Osteocyte (in vitro differentiated cells): ENCODE measurements around the gene SART1. TPM values are rescaled to one million over a fixed set of nuclear protein-coding genes. Genes with fewer than 3 reads are reported as not detected.

Experiments used
- DNase-seq: peaks from one replicate; pipeline ENCODE4 v3.0.0; 2021; ENCODE audit warnings: mixed read lengths; ENCODE audit not compliant: unreplicated experiment; ENCODE audit errors: extremely low spot score
- H3K27ac Mint-ChIP-seq: one replicate; pipeline ENCODE4 v1.8.0; 2021; ENCODE audit warnings: mild to moderate bottlenecking, mixed read lengths; ENCODE audit not compliant: unreplicated experiment
- H3K27me3 Mint-ChIP-seq: one replicate; pipeline ENCODE4 v1.8.0; 2021; ENCODE audit warnings: mixed read lengths; ENCODE audit not compliant: unreplicated experiment
- H3K36me3 Mint-ChIP-seq: one replicate; pipeline ENCODE4 v1.8.0; 2021; ENCODE audit warnings: mixed read lengths; ENCODE audit not compliant: unreplicated experiment
- H3K4me1 Mint-ChIP-seq: one replicate; pipeline ENCODE4 v1.8.0; 2021; ENCODE audit warnings: mixed read lengths; ENCODE audit not compliant: unreplicated experiment
- H3K4me3 Mint-ChIP-seq: one replicate; pipeline ENCODE4 v1.8.0; 2021; ENCODE audit warnings: mild to moderate bottlenecking, moderate library complexity, mixed read lengths; ENCODE audit not compliant: unreplicated experiment
- H3K9me3 Mint-ChIP-seq: one replicate; pipeline ENCODE4 v1.8.0; 2021; ENCODE audit warnings: mixed read lengths; ENCODE audit not compliant: unreplicated experiment
- total RNA-seq: library from RNA; stranded (reverse); gene quantifications from 2 replicates; pipeline ENCODE4 v1.2.1, GENCODE V29; 2021
- TF ChIP-seq, protein P1 (sequence below): fragments of 200-600 bp; sonication (generic); IDR thresholded peaks from 2 replicates; pipeline ENCODE4 v1.5.0; 2021; ENCODE audit warnings: antibody characterized with exemption, mild to moderate bottlenecking, moderate library complexity

The SART1 gene
- total RNA-seq, 1 donor from 2014 or later: 55.9 TPM

DNA sequence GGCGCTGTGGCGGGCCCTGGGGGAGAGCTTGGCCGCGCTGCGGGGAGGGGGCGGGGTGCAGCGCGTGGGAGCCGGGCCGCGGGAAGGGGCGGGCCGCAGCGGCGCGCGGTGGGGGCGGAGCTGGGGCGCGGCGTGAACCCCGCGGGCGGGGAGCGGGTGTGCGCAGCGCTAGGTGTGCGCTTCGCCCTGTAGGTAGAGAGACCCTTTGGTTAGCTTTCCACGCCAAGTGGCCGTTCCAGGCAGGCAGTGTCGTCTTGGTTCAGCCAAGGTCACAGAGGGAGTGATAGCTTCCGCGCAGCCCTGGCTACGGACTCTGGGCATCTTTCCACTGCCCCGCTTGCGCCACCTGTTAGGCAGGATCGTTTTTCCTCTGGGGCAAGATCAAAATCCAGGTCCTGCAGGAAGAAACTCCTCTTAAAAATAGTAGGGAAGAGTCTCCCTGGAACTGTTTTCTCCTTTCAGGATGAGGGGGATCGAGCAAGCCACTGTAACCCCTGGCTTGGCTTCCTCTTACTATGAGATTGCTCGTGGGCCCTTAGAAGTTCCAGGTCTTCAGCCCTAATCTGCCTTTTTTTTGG, 41.2 kb downstream of the SART1 start:
- Mint-ChIP-seq H3K4me3 (peak overlapping the region; percentile 96), H3K27ac (peak overlapping the region; percentile 100), H3K4me1 (peaks cover 29% of the 10 kb centered on the region), H3K9me3 (no peaks in the 10 kb centered on the region), H3K36me3 (peaks cover 18% of the 10 kb centered on the region), H3K27me3 (no peaks in the 10 kb centered on the region)
- no peak for DNase-seq
- TF ChIP-seq, protein P1, sequence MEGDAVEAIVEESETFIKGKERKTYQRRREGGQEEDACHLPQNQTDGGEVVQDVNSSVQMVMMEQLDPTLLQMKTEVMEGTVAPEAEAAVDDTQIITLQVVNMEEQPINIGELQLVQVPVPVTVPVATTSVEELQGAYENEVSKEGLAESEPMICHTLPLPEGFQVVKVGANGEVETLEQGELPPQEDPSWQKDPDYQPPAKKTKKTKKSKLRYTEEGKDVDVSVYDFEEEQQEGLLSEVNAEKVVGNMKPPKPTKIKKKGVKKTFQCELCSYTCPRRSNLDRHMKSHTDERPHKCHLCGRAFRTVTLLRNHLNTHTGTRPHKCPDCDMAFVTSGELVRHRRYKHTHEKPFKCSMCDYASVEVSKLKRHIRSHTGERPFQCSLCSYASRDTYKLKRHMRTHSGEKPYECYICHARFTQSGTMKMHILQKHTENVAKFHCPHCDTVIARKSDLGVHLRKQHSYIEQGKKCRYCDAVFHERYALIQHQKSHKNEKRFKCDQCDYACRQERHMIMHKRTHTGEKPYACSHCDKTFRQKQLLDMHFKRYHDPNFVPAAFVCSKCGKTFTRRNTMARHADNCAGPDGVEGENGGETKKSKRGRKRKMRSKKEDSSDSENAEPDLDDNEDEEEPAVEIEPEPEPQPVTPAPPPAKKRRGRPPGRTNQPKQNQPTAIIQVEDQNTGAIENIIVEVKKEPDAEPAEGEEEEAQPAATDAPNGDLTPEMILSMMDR: no peak

DNA sequence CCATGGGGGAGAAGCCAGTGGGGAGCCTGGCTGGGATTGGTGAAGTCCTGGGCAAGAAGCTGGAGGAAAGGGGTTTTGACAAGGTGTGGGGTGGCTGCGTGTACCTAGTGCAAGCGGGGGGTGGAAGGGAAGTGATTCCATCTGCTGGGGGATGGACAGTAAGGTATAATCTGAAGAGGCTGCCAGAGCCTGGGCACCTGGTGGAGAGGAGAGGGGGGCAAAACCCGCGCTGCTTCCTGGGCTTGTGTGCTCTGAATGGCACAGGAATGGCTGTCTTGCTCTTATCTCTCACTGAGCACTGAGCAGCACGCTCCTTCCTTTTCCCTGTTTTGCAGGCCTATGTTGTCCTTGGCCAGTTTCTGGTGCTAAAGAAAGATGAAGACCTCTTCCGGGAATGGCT, 41.8 kb downstream of the SART1 start:
- peaks cover 29% of the 10 kb centered on the region for H3K4me1 Mint-ChIP-seq
- DNase-seq: no peak
- H3K4me3 Mint-ChIP-seq: peak overlapping the region; percentile 96
- H3K9me3 Mint-ChIP-seq: no peaks in the 10 kb centered on the region
- peaks cover 12% of the 10 kb centered on the region for H3K36me3 Mint-ChIP-seq
- TF ChIP-seq, protein P1: no peak
- no peaks in the 10 kb centered on the region for H3K27me3 Mint-ChIP-seq
- H3K27ac Mint-ChIP-seq: peak overlapping the region; percentile 60

DNA sequence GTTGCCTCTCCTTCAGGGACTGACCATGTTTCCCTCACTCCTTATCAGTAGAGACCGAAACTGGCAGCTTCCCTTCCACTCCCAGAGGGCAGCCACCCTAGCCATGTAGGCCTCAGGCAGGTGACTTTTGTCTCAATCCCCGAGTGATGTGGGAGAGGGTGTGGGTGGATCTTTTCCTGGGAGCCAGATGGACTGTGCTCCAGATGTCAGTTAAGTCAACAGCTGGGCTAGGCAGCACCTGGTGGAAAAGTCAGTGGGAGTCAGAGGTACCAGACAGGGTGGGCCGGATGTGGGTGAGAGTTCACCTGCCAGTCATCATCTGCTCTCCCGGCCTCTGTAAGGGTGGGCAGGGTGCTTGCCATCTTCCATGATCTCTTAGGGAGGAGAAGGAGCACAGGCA, 42.7 kb downstream of the SART1 start:
- no peak for DNase-seq
- H3K36me3 Mint-ChIP-seq: peaks cover 7% of the 10 kb centered on the region
- no peaks in the 10 kb centered on the region for H3K27me3 Mint-ChIP-seq
- H3K4me1 Mint-ChIP-seq: peaks cover 29% of the 10 kb centered on the region
- peak overlapping the region; percentile 47 for H3K4me3 Mint-ChIP-seq
- no peak overlapping the region for H3K27ac Mint-ChIP-seq
- H3K9me3 Mint-ChIP-seq: no peaks in the 10 kb centered on the region
- TF ChIP-seq, protein P1: no peak

DNA sequence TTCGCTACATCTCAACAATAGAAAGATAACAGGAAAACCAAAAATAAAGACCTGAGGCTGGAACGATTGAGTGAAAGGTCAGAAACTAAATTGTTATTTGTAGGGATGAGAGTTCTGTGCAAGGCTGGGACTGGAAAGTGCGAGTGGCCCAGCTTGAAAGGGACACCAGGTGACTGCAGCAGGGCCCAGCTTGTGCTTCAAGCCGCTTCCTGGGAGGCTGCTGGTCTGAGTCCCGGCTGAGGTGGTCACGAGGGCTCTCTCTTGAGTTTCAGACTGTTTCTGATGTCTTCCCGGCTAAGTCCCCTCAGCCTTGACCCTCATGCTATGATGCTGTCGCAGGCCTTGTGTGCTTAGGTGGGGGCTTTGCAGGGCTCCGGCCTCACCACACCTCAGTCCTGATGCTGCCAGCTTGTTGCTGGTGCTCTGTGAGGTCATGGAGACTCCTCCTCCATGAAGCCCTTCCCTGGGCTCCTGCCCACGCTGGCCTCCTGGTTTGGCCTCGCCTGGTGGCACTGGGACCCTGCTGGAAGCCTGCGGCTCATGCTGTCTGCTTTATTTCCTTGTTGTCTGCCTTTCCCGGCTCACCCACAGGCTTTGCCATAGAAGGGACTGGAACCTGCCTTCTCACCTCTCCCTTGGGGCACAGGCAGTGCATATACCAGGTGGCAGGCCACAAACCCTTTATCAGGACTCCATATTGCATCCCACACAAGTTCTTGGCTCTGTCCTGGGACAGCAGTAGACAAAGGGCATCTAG, 44.8 kb downstream of the SART1 start:
- Mint-ChIP-seq H3K9me3 (no peaks in the 10 kb centered on the region), H3K4me1 (peaks cover 14% of the 10 kb centered on the region), H3K27me3 (no peaks in the 10 kb centered on the region), H3K4me3 (no peak overlapping the region), H3K36me3 (peaks cover 3% of the 10 kb centered on the region), H3K27ac (no peak overlapping the region)
- TF ChIP-seq, protein P1: no peak
- no peak for DNase-seq

DNA sequence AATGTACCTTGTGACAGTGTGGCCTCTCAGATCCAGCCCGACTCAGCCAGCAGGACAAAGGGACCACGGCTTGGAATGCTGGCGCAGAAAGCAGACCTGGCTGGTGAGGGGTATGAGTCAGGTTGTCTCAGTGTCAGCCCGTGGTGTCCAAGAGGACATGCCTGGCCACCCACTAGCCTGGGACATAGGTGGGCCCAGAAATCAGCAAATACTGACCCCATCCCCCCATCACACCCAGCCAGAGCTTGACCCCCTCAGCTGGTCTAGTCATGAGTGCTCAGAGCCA, 45.3 kb downstream of the SART1 start:
- Mint-ChIP-seq H3K4me1 (peaks cover 13% of the 10 kb centered on the region), H3K9me3 (no peaks in the 10 kb centered on the region), H3K4me3 (no peak overlapping the region), H3K36me3 (peaks cover 3% of the 10 kb centered on the region), H3K27me3 (no peaks in the 10 kb centered on the region), H3K27ac (no peak overlapping the region)
- TF ChIP-seq, protein P1: no peak
- no peak for DNase-seq
